HCT116 (cell line): Measurements from ENCODE around the gene OR5H1. TPM values are rescaled to one million over a fixed set of nuclear protein-coding genes. Genes with fewer than 3 reads are reported as not detected.

ENCODE experiments used
- ATAC-seq: fragments of 200-7000 bp; cut with Tn5 transposase; 2 replicates; pipeline ENCODE4 v1.9.1; 2020; ENCODE audit warnings: mild to moderate bottlenecking, moderate library complexity
- BruUV-seq: library from RNA; stranded (reverse); fragments of 400-500 nt; replicated peaks from 2 replicates; lab custom pipeline; 2021; lab: Mats Ljungman, UMichigan
- CTCF ChIA-PET: fragments of 300-600 bp; sonication (Branson Sonifier 250); formaldehyde crosslinking; loops from one replicate; lab custom pipeline; 2021; ENCODE audit warnings: antibody characterized with exemption; lab: Charles Lee
- POLR2A ChIA-PET: fragments of 300-600, 350-600 bp; sonication (Branson Sonifier 250); formaldehyde crosslinking; loops from one replicate; lab custom pipeline; 2021; ENCODE audit warnings: antibody characterized with exemption; lab: Charles Lee
- RAD21 ChIA-PET, 2 experiments: fragments of 300-600 bp; sonication (Branson Sonifier 250); formaldehyde crosslinking; loops; one replicate each; lab custom pipeline; 2023; ENCODE audit warnings: low total read pairs in 2 of 2; ENCODE audit not compliant: uncharacterized antibody in 2 of 2, unreplicated experiment in 2 of 2, low non-redundant PET in 1 of 2; lab: Charles Lee
- DNase-seq: peaks from one replicate; pipeline ENCODE4 v3.0.0-alpha.2; 2010; ENCODE audit warnings: low read depth, low spot score
- H2AFZ ChIP-seq: fragments of 200-600 bp; shearing (Covaris generic), sonication (generic); 2 replicates; pipeline ENCODE4 v1.6.1; 2017; ENCODE audit warnings: low read depth, mixed run types, mixed read lengths, antibody characterized with exemption, low read length; ENCODE audit not compliant: poor library complexity, severe bottlenecking
- H3K27ac ChIP-seq: 2 replicates; pipeline ENCODE4 v1.5.1; 2012; ENCODE audit warnings: low read depth, low read length
- H3K27me3 ChIP-seq: fragments of 200-600 bp; sonication (generic); 2 replicates; pipeline ENCODE4 v1.6.1; 2016; ENCODE audit warnings: mixed run types, low read length, mixed read lengths; ENCODE audit not compliant: insufficient read depth
- H3K36me3 ChIP-seq, 2 experiments: fragments of 200-500 bp in 1 of 2; fragments of 200-600 bp in 1 of 2; sonication (Bioruptor generic) in 1 of 2; sonication (generic) in 1 of 2; 2 replicates each; pipeline versions ENCODE4 v1.5.1 to v1.6.1; 2014 to 2016; ENCODE audit warnings: low read length in 2 of 2, inconsistent platforms in 1 of 2, mixed read lengths in 1 of 2, mixed run types in 1 of 2; ENCODE audit not compliant: insufficient read depth in 2 of 2, control insufficient read depth in 1 of 2
- H3K4me1 ChIP-seq, 2 experiments: fragments of 200-600 bp in 1 of 2; sonication (generic) in 1 of 2; 2 replicates each; pipeline versions ENCODE4 v1.5.1 to v1.6.1; 2012 to 2017; ENCODE audit warnings: low read length in 2 of 2, inconsistent platforms in 1 of 2, mild to moderate bottlenecking in 1 of 2, mixed read lengths in 1 of 2, mixed run types in 1 of 2, moderate library complexity in 1 of 2; ENCODE audit not compliant: insufficient read depth in 2 of 2, control insufficient read depth in 1 of 2
- H3K4me2 ChIP-seq: fragments of 200-600 bp; sonication (generic); 2 replicates; pipeline ENCODE4 v1.6.1; 2017; ENCODE audit warnings: mixed run types, low read length, mixed read lengths
- H3K4me3 ChIP-seq, 2 experiments: fragments of 200-600 bp in 1 of 2; sonication (generic) in 1 of 2; replicated peaks in 1 of 2; 2 replicates each; pipeline ENCODE4 v1.5.1; 2011 to 2016; ENCODE audit warnings: low read length in 2 of 2, control low read depth in 1 of 2, low read depth in 1 of 2, mild to moderate bottlenecking in 1 of 2, mixed read lengths in 1 of 2, mixed run types in 1 of 2
- H3K79me2 ChIP-seq: fragments of 200-600 bp; sonication (generic); 2 replicates; pipeline ENCODE4 v1.6.1; 2017; ENCODE audit warnings: mild to moderate bottlenecking, mixed run types, low read length, moderate library complexity, mixed read lengths; ENCODE audit not compliant: insufficient read depth
- H3K9ac ChIP-seq: fragments of 200-600 bp; sonication (generic); 2 replicates; pipeline ENCODE4 v1.6.1; 2016; ENCODE audit warnings: low read length, mixed read lengths
- H3K9me2 ChIP-seq: fragments of 200-600 bp; sonication (generic), shearing (Covaris generic); 2 replicates; pipeline ENCODE4 v1.6.1; 2017; ENCODE audit warnings: mixed run types, mild to moderate bottlenecking, moderate library complexity; ENCODE audit not compliant: insufficient read depth
- H3K9me3 ChIP-seq, 2 experiments: fragments of 200-500 bp in 1 of 2; fragments of 200-600 bp in 1 of 2; sonication (Bioruptor generic) in 1 of 2; sonication (generic) in 1 of 2; 2 replicates each; pipeline ENCODE4 v1.6.1; 2014 to 2017; ENCODE audit warnings: low read length in 2 of 2, mixed read lengths in 2 of 2, inconsistent platforms in 1 of 2, low read depth in 1 of 2, mild to moderate bottlenecking in 1 of 2, mixed run types in 1 of 2, moderate library complexity in 1 of 2; ENCODE audit not compliant: control insufficient read depth in 1 of 2, insufficient read depth in 1 of 2
- H4K20me1 ChIP-seq: fragments of 200-600 bp; sonication (generic), shearing (Covaris generic); 2 replicates; pipeline ENCODE4 v1.6.1; 2017; ENCODE audit warnings: mixed run types, mild to moderate bottlenecking, moderate library complexity; ENCODE audit not compliant: insufficient read depth
- EGR1 ChIP-seq: IDR thresholded peaks from 2 replicates; pipeline ENCODE4 v1.6.1; 2012; ENCODE audit warnings: low read depth
- ELF1 ChIP-seq: IDR thresholded peaks from 2 replicates; pipeline ENCODE4 v1.6.1; 2012; ENCODE audit warnings: low read depth, borderline replicate concordance
- EZH2 ChIP-seq: fragments of 200-600 bp; sonication (generic); IDR thresholded peaks from 2 replicates; pipeline ENCODE4 v1.6.1; 2017; ENCODE audit warnings: antibody characterized with exemption, mixed run types
- EZH2phosphoT487 ChIP-seq: fragments of 200-600 bp; IDR thresholded peaks from 2 replicates; pipeline ENCODE4 v1.6.1; 2018; ENCODE audit warnings: antibody characterized with exemption, borderline replicate concordance
- RAD21 ChIP-seq: IDR thresholded peaks from 2 replicates; pipeline ENCODE4 v1.6.1; 2012; ENCODE audit warnings: low read depth, mild to moderate bottlenecking
- TCF7L2 ChIP-seq: IDR thresholded peaks from 2 replicates; pipeline ENCODE4 v1.7.0; 2011; ENCODE audit warnings: borderline replicate concordance, inconsistent platforms; ENCODE audit not compliant: insufficient read depth, insufficient read length; ENCODE audit errors: extremely low read depth
- YY1 ChIP-seq: IDR thresholded peaks from 2 replicates; pipeline ENCODE4 v1.6.1; 2011; ENCODE audit warnings: low read length, low read depth, moderate library complexity, mild to moderate bottlenecking; ENCODE audit not compliant: insufficient replicate concordance; ENCODE audit errors: extremely low read depth
- ZFX ChIP-seq: fragments of 450-650 bp; IDR thresholded peaks from 2 replicates; pipeline ENCODE4 v1.6.1; 2017
- intact Hi-C: fragments of 100-400 bp; cut with micrococcal nuclease; formaldehyde crosslinking; loops from 2 replicates; pipeline ENCODE4 v1.10.0; 2022
- total RNA-seq: library from RNA; stranded (reverse); gene quantifications from one replicate; pipeline ENCODE4 v1.2.1, GENCODE V29; 2021; ENCODE audit not compliant: unreplicated experiment
- TF ChIP-seq, protein P1 (sequence below): IDR thresholded peaks from 2 replicates; pipeline ENCODE4 v1.6.1; 2012
- TF ChIP-seq, protein P2 (sequence below): IDR thresholded peaks from 2 replicates; pipeline ENCODE4 v1.6.1; 2012
- TF ChIP-seq, protein P3 (sequence below): IDR thresholded peaks from 2 replicates; pipeline ENCODE4 v1.6.1; 2011; ENCODE audit warnings: mild to moderate bottlenecking, low read length, moderate library complexity; ENCODE audit not compliant: insufficient replicate concordance; ENCODE audit errors: extremely low read depth
- TF ChIP-seq, protein P4 (sequence below), 3 experiments: fragments of 200-600 bp in 1 of 3; sonication (generic) in 1 of 3; IDR thresholded peaks in 2 of 3; conservative IDR thresholded peaks in 1 of 3; 2 replicates each; pipeline ENCODE4 v1.5.1; 2012 to 2017; ENCODE audit warnings: low read depth in 2 of 3, low read length in 2 of 3, antibody characterized with exemption in 1 of 3, borderline replicate concordance in 1 of 3, control low read depth in 1 of 3, mild to moderate bottlenecking in 1 of 3, mixed read lengths in 1 of 3, mixed run types in 1 of 3, moderate library complexity in 1 of 3; ENCODE audit not compliant: insufficient read depth in 1 of 3

OR5H1 gene
- total RNA-seq, 1 experiment from 2014 or later = not detected

DNA sequence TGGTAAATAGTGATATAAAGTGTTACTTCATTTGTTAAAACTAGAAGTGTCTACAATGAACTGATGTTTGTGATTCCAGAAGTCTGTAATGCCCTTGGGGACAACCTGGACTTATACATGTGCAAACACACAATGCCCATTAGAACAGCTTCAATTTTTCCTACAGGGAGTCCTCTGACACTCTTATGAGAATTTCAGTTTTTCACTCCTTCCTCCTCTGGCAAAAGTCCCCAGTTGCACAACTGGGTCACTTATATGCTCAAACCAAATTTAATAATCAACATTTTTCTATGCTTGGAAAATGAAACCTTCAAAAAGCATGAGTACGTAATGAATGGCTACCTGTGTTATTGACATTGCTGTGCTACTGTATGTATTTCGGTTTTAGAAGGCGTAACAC lies 35.9 kb downstream of the OR5H1 start, which contains the start of gene OR5H15 (continued):
- TF ChIP-seq, protein P1, sequence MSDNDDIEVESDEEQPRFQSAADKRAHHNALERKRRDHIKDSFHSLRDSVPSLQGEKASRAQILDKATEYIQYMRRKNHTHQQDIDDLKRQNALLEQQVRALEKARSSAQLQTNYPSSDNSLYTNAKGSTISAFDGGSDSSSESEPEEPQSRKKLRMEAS = no peak
- TF ChIP-seq, all 23 proteins: peak for 0

DNA sequence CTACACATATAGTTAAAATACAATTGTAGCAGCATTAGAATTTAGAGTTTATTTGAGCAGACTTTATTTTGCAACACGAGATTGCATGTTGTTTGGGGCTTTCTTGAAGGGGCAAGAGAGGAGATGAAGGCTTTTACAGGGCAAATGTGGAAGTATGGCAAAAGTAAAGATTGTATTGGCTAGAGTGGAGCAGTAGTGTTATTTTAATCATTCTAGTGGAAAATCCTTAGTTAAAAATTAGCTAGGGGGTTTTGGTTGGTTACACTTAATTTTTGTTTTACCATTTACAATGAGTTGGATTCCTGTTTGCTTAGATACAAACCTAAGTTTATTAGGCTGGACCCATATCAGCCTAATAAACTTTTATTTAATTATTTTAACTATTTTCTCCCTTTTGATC lies 40.5 kb downstream of the OR5H1 start:
- H2AFZ ChIP-seq = no peak overlapping the region
- H3K9me3 ChIP-seq = no peaks in the 10 kb centered on the region
- no peak for TF ChIP-seq TCF7L2
- TF ChIP-seq YY1 = no peak
- no peak for TF ChIP-seq EZH2phosphoT487
- TF ChIP-seq, protein P2, sequence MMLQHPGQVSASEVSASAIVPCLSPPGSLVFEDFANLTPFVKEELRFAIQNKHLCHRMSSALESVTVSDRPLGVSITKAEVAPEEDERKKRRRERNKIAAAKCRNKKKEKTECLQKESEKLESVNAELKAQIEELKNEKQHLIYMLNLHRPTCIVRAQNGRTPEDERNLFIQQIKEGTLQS = no peak
- no peak for TF ChIP-seq EZH2
- no peak for TF ChIP-seq ZFX
- no peak for TF ChIP-seq ELF1
- TF ChIP-seq, protein P3, sequence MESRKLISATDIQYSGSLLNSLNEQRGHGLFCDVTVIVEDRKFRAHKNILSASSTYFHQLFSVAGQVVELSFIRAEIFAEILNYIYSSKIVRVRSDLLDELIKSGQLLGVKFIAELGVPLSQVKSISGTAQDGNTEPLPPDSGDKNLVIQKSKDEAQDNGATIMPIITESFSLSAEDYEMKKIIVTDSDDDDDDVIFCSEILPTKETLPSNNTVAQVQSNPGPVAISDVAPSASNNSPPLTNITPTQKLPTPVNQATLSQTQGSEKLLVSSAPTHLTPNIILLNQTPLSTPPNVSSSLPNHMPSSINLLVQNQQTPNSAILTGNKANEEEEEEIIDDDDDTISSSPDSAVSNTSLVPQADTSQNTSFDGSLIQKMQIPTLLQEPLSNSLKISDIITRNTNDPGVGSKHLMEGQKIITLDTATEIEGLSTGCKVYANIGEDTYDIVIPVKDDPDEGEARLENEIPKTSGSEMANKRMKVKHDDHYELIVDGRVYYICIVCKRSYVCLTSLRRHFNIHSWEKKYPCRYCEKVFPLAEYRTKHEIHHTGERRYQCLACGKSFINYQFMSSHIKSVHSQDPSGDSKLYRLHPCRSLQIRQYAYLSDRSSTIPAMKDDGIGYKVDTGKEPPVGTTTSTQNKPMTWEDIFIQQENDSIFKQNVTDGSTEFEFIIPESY = no peak
- TF ChIP-seq RAD21 = no peak
- TF ChIP-seq, protein P4, sequence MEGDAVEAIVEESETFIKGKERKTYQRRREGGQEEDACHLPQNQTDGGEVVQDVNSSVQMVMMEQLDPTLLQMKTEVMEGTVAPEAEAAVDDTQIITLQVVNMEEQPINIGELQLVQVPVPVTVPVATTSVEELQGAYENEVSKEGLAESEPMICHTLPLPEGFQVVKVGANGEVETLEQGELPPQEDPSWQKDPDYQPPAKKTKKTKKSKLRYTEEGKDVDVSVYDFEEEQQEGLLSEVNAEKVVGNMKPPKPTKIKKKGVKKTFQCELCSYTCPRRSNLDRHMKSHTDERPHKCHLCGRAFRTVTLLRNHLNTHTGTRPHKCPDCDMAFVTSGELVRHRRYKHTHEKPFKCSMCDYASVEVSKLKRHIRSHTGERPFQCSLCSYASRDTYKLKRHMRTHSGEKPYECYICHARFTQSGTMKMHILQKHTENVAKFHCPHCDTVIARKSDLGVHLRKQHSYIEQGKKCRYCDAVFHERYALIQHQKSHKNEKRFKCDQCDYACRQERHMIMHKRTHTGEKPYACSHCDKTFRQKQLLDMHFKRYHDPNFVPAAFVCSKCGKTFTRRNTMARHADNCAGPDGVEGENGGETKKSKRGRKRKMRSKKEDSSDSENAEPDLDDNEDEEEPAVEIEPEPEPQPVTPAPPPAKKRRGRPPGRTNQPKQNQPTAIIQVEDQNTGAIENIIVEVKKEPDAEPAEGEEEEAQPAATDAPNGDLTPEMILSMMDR (IDR thresholded peaks at IDR 0.05 in 2 of 3, conservative IDR thresholded peaks at IDR 0.05 in 1 of 3; ENCODE audit: borderline replicate concordance in 1 of 3, insufficient read depth in 1 of 3, low read depth in 2 of 3, low read length in 2 of 3) = no peak
- TF ChIP-seq EGR1 = no peak
- no peaks in the 10 kb centered on the region for H3K36me3 ChIP-seq
- no peak overlapping the region for H3K9ac ChIP-seq
- no peak for ATAC-seq
- no peaks in the 10 kb centered on the region for H4K20me1 ChIP-seq
- BruUV-seq = no TSS peak
- H3K27ac ChIP-seq = no peak overlapping the region
- no peak overlapping the region for H3K4me3 ChIP-seq
- no peaks in the 10 kb centered on the region for H3K4me1 ChIP-seq
- ChIA-PET CTCF (no interaction called here), POLR2A (no interaction called here), RAD21 (no interaction called here)
- H3K4me2 ChIP-seq = no peak overlapping the region
- DNase-seq = no peak
- intact Hi-C loops = no loop called here
- no peaks in the 10 kb centered on the region for H3K27me3 ChIP-seq
- no peaks in the 10 kb centered on the region for H3K79me2 ChIP-seq
- H3K9me2 ChIP-seq = no peaks in the 10 kb centered on the region
